B cell (primary cell): ENCODE measurements around the gene ALKAL2.

ENCODE experiments used
- EZH2 ChIP-seq: IDR thresholded peaks from 2 replicates; pipeline ENCODE4 v1.6.1; 2012; ENCODE audit warnings: borderline replicate concordance, low read depth, mild to moderate bottlenecking, moderate library complexity, low read length; ENCODE audit not compliant: insufficient read depth, poor library complexity, severe bottlenecking
- TF ChIP-seq, protein P1 (sequence below): fragments of 200-600 bp; IDR thresholded peaks from one replicate; pipeline ENCODE4 v1.8.0; 2022; ENCODE audit warnings: antibody characterized with exemption, mild to moderate bottlenecking

DNA sequence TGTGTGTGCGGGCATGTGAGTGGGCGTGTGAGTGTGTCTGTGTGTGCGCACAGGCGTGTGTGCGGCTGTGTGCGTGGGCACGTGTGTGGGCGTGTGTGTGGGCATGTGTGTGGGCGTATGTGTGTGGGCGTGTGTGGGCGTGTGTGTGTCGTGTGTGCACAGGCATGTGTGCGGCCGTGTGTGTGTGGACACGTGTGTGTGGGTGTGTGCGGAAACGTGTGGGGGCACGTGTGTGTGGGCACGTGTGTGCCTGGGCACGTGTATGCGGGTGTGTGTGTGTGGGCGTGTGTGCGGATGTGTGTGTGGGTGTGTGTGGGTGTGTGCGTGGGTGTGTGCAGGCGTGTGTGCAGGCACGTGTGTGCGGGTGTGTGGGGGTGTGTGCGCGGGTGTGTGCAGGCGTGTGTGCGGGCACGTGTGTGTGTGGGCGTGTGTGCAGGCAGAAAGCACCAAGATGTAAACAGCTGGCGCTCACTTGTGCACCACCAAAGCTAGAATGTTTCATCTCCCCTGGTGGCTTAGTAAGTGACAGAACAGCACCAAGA, 31.2 kb upstream of the ALKAL2 start:
- TF ChIP-seq, protein P1, sequence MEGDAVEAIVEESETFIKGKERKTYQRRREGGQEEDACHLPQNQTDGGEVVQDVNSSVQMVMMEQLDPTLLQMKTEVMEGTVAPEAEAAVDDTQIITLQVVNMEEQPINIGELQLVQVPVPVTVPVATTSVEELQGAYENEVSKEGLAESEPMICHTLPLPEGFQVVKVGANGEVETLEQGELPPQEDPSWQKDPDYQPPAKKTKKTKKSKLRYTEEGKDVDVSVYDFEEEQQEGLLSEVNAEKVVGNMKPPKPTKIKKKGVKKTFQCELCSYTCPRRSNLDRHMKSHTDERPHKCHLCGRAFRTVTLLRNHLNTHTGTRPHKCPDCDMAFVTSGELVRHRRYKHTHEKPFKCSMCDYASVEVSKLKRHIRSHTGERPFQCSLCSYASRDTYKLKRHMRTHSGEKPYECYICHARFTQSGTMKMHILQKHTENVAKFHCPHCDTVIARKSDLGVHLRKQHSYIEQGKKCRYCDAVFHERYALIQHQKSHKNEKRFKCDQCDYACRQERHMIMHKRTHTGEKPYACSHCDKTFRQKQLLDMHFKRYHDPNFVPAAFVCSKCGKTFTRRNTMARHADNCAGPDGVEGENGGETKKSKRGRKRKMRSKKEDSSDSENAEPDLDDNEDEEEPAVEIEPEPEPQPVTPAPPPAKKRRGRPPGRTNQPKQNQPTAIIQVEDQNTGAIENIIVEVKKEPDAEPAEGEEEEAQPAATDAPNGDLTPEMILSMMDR: no peak
- no peak for TF ChIP-seq EZH2
